RWPE2 (cell line): ENCODE results near the gene DNM1.
A peak's percentile ranks its signal among the peaks of the same experiment; 100 is the strongest.

ENCODE experiments used
- ATAC-seq: fragments of 200-7000 bp; cut with Tn5 transposase; 3 replicates; pipeline ENCODE4 v1.9.1; 2021; ENCODE audit warnings: low read depth
- DNase-seq: peaks from one replicate; pipeline ENCODE4 v3.0.0-alpha.2; 2020; ENCODE audit warnings: low spot score
- H3K27ac ChIP-seq: fragments of 450-650 bp; 2 replicates; pipeline ENCODE4 v1.5.1; 2017; ENCODE audit warnings: mild to moderate bottlenecking; ENCODE audit not compliant: poor library complexity, severe bottlenecking
- H3K27me3 ChIP-seq: fragments of 250-450 bp; sonication (Bioruptor Pico); 2 replicates; pipeline ENCODE4 v1.5.1; 2021; ENCODE audit warnings: mild to moderate bottlenecking, moderate library complexity; ENCODE audit not compliant: insufficient read depth, poor library complexity, severe bottlenecking
- H3K36me3 ChIP-seq: fragments of 250-450 bp; sonication (Bioruptor Pico); 2 replicates; pipeline ENCODE4 v1.5.1; 2020; ENCODE audit warnings: low read depth, mild to moderate bottlenecking, moderate library complexity
- H3K4me1 ChIP-seq: fragments of 250-450 bp; sonication (Bioruptor Pico); 2 replicates; pipeline ENCODE4 v1.5.1; 2021; ENCODE audit warnings: mild to moderate bottlenecking, moderate library complexity; ENCODE audit not compliant: insufficient read depth, poor library complexity, severe bottlenecking
- H3K4me3 ChIP-seq: fragments of 250-450 bp; sonication (Bioruptor Pico); 2 replicates; pipeline ENCODE4 v1.5.1; 2021; ENCODE audit warnings: mild to moderate bottlenecking, moderate library complexity; ENCODE audit not compliant: severe bottlenecking
- H3K9me3 ChIP-seq: fragments of 250-450 bp; sonication (Bioruptor Pico); 2 replicates; pipeline ENCODE4 v1.5.1; 2021; ENCODE audit warnings: mild to moderate bottlenecking, moderate library complexity; ENCODE audit not compliant: severe bottlenecking
- CTCF ChIP-seq: fragments of 450-650 bp; IDR thresholded peaks from one replicate; pipeline ENCODE4 v1.5.1; 2017; ENCODE audit warnings: mild to moderate bottlenecking, moderate library complexity; ENCODE audit not compliant: poor library complexity, severe bottlenecking

The DNM1 gene

GRCh38 chr9:128288273-128289004 is 85.3 kb downstream of the DNM1 start:
- no peak overlapping the region for H3K4me3 ChIP-seq
- TF ChIP-seq CTCF = no peak
- no peak overlapping the region for H3K27ac ChIP-seq
- H3K9me3 ChIP-seq = no peaks in the 10 kb centered on the region
- DNase-seq (no peak), ATAC-seq (no peak)
- H3K27me3 ChIP-seq = no peaks in the 10 kb centered on the region
- H3K36me3 ChIP-seq = 0 out of 2 replicates have a peak, but pooled peaks cover 4% of the 10 kb centered on the region
- H3K4me1 ChIP-seq = no peaks in the 10 kb centered on the region

GRCh38 chr9:128292009-128292408 is 88.8 kb downstream of the DNM1 start:
- H3K4me3 ChIP-seq = no peak overlapping the region
- H3K27ac ChIP-seq = no peak overlapping the region
- DNase-seq (no peak), ATAC-seq (no peak)
- H3K36me3 ChIP-seq = no peaks in the 10 kb centered on the region
- no peaks in the 10 kb centered on the region for H3K9me3 ChIP-seq
- no peak for TF ChIP-seq CTCF
- no peaks in the 10 kb centered on the region for H3K27me3 ChIP-seq
- H3K4me1 ChIP-seq = peaks cover 7% of the 10 kb centered on the region

GRCh38 chr9:128293091-128293490 is 89.9 kb downstream of the DNM1 start:
- ATAC-seq (no peak), DNase-seq (no peak)
- Histone ChIP-seq H3K4me1 (peaks cover 7% of the 10 kb centered on the region), H3K27ac (no peak overlapping the region), H3K36me3 (no peaks in the 10 kb centered on the region), H3K9me3 (no peaks in the 10 kb centered on the region), H3K27me3 (no peaks in the 10 kb centered on the region), H3K4me3 (no peak overlapping the region)
- no peak for TF ChIP-seq CTCF

- Histone ChIP-seq H3K4me1 (peaks cover 7% of the 10 kb centered on the region), H3K27ac (no peak overlapping the region), H3K4me3 (no peak overlapping the region), H3K9me3 (no peaks in the 10 kb centered on the region), H3K27me3 (no peaks in the 10 kb centered on the region), H3K36me3 (no peaks in the 10 kb centered on the region)
- ATAC-seq (no peak), DNase-seq (no peak)
- no peak for TF ChIP-seq CTCF
Measured at GRCh38 chr9:128294142-128294541, 91.0 kb downstream of the DNM1 start.

GRCh38 chr9:128296340-128297220 is 93.4 kb downstream of the DNM1 start:
- no peak overlapping the region for H3K4me3 ChIP-seq
- no peak for TF ChIP-seq CTCF
- H3K27me3 ChIP-seq = no peaks in the 10 kb centered on the region
- no peaks in the 10 kb centered on the region for H3K36me3 ChIP-seq
- peak overlapping the region; percentile 30 for H3K27ac ChIP-seq
- peaks cover 7% of the 10 kb centered on the region for H3K4me1 ChIP-seq
- no peaks in the 10 kb centered on the region for H3K9me3 ChIP-seq
- DNase-seq (no peak), ATAC-seq (no peak)
